Natural killer cell (primary cell): Measurements from ENCODE around the gene JAKMIP3. TPM values are rescaled to one million over a fixed set of nuclear protein-coding genes. Genes with fewer than 3 reads are reported as not detected.
A peak's percentile ranks its signal among the peaks of the same experiment; 100 is the strongest.

ENCODE experiments used
- ATAC-seq, 3 donors: fragments of 150-1000 bp in 2 of 3; fragments of 200-7000 bp in 1 of 3; cut with Tn5 transposase; 1 replicate in 1 of 3; 2 replicates in 2 of 3; pipeline ENCODE4 v1.10.0; 2021; ENCODE audit warnings: mild to moderate bottlenecking in 2 of 3, moderate library complexity in 2 of 3
- DNase-seq, 2 donors: peaks; one replicate each; pipeline versions ENCODE4 v3.0.0 to v3.0.0-alpha.2; 2013 to 2021; ENCODE audit warnings: mixed read lengths in 1 of 2
- H3K27ac ChIP-seq: one replicate; pipeline ENCODE4 v1.5.1; 2013; ENCODE audit warnings: mild to moderate bottlenecking, low read length
- H3K27me3 ChIP-seq: one replicate; pipeline ENCODE4 v1.6.1; 2013; ENCODE audit warnings: low read length; ENCODE audit not compliant: control insufficient read depth, insufficient read depth
- H3K36me3 ChIP-seq: one replicate; pipeline ENCODE4 v1.6.1; 2013; ENCODE audit warnings: low read length; ENCODE audit not compliant: control insufficient read depth, insufficient read depth
- H3K4me1 ChIP-seq: one replicate; pipeline ENCODE4 v1.6.1; 2013; ENCODE audit warnings: low read length; ENCODE audit not compliant: control insufficient read depth, insufficient read depth
- H3K4me3 ChIP-seq: one replicate; pipeline ENCODE4 v1.5.1; 2013; ENCODE audit warnings: low read length
- H3K9me3 ChIP-seq: one replicate; pipeline ENCODE4 v1.6.1; 2013; ENCODE audit warnings: low read length; ENCODE audit not compliant: control insufficient read depth, insufficient read depth
- H3K27ac Mint-ChIP-seq, 2 donors: one replicate each; pipeline ENCODE4 v1.8.0; 2022; ENCODE audit warnings: mild to moderate bottlenecking in 2 of 2, mixed read lengths in 2 of 2, moderate library complexity in 1 of 2
- H3K27me3 Mint-ChIP-seq, 2 donors: one replicate each; pipeline ENCODE4 v1.8.0; 2022; ENCODE audit warnings: low read depth in 2 of 2, mixed read lengths in 2 of 2
- H3K36me3 Mint-ChIP-seq: one replicate; pipeline ENCODE4 v1.8.0; 2022; ENCODE audit warnings: mixed read lengths
- H3K4me1 Mint-ChIP-seq, 2 donors: one replicate each; pipeline ENCODE4 v1.8.0; 2022; ENCODE audit warnings: mixed read lengths in 2 of 2
- H3K4me3 Mint-ChIP-seq: one replicate; pipeline ENCODE4 v1.8.0; 2022; ENCODE audit warnings: mild to moderate bottlenecking, moderate library complexity, mixed read lengths
- H3K9me3 Mint-ChIP-seq, 2 donors: one replicate each; pipeline ENCODE4 v1.8.0; 2022; ENCODE audit warnings: mixed read lengths in 2 of 2
- CTCF ChIP-seq: fragments of 200-600 bp; IDR thresholded peaks from one replicate; pipeline ENCODE4 v1.8.0; 2022; ENCODE audit warnings: antibody characterized with exemption
- WGBS: methylation state at CpG from one replicate; pipeline ENCODE4 v1.1.7; 2013; ENCODE audit warnings: missing lambda C conversion rate; ENCODE audit not compliant: insufficient coverage; 5-methylcytosine and 5-hydroxymethylcytosine counted together
- intact Hi-C: fragments of 100-400 bp; cut with micrococcal nuclease; formaldehyde crosslinking; loops from one replicate; pipeline ENCODE4 v1.14.2; 2022
- total RNA-seq, 4 donors: library from RNA; stranded (reverse); fragments of 120-200 nt in 1 of 4; gene quantifications; one replicate each; pipeline versions ENCODE4 v1.2.3 to v1.2.4, GENCODE V29; 2013 to 2022

The JAKMIP3 gene
- total RNA-seq, 3 donors from 2014 or later (not counting 1 experiment from before 2014, with no cell fraction given): 0.19 to 0.45 (median 0.20) TPM

DNA sequence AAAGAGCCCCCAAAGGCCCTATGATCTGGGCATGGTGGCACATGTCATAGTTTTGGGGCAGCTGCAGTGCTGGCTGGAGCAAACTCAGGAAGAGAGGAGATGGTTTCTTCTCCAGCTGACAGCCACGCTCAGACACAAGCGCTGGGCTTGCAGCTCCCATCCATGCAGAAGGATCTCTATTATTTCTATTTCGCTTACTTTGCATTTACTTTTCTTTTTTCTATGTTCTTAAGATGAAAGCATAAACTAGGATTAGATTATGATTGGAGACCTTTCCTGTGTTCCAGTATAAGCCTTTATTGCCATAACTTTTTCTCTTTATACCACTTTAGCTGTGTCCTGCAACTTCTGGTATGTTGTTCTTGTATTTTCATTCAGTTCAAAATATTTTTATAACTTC, 5.0 kb downstream of the JAKMIP3 start:
- DNase-seq (no peak), ATAC-seq (no peak)
- Mint-ChIP-seq H3K4me3 (no peak overlapping the region), H3K4me1 (peaks cover 3 to 5% of the 10 kb centered on the region in 2 donors), H3K9me3 (no peaks in the 10 kb centered on the region), H3K27ac (no peak overlapping the region), H3K36me3 (no peaks in the 10 kb centered on the region), H3K27me3 (peaks cover 0 to 16% of the 10 kb centered on the region in 2 donors)
- H3K4me3 ChIP-seq: no peak overlapping the region
- no peaks in the 10 kb centered on the region for H3K36me3 ChIP-seq
- WGBS: 50% methylated on average over 2 of the region's 3 CpGs
- no peaks in the 10 kb centered on the region for H3K4me1 ChIP-seq
- no peaks in the 10 kb centered on the region for H3K9me3 ChIP-seq
- TF ChIP-seq CTCF: no peak
- H3K27ac ChIP-seq: no peak overlapping the region
- no peaks in the 10 kb centered on the region for H3K27me3 ChIP-seq
- intact Hi-C loops: no loop called here

DNA sequence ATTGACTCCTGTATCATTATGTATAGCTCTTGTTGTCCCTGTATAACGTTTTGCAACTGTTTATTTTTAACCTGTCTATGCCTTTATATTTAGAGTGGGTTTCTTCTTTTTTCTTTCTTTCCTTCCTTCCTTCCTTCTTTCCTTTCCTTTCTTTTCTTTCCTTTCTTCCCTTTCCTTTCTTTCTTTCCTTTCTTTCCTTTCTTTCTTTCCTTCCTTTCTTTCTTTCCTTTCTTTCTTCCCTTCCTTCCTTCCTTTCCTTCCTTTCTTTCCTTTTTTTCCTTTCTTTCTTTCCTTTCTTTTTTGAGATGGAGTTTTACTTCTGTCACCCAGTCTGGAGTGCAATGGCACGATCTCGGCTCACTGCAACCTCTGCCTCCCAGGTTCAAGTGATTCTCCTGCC, 5.9 kb downstream of the JAKMIP3 start:
- Histone ChIP-seq H3K36me3 (no peaks in the 10 kb centered on the region), H3K4me1 (no peaks in the 10 kb centered on the region), H3K4me3 (no peak overlapping the region), H3K27me3 (no peaks in the 10 kb centered on the region), H3K27ac (no peak overlapping the region), H3K9me3 (no peaks in the 10 kb centered on the region)
- DNase-seq (no peak), ATAC-seq (no peak)
- H3K27me3 Mint-ChIP-seq: peaks cover 4 to 22% of the 10 kb centered on the region in 2 donors
- H3K9me3 Mint-ChIP-seq: no peaks in the 10 kb centered on the region
- H3K36me3 Mint-ChIP-seq: no peaks in the 10 kb centered on the region
- intact Hi-C loops: no loop called here
- no peak overlapping the region for H3K27ac Mint-ChIP-seq
- 100% methylated on average over 2 of the region's 3 CpGs for WGBS
- no peaks in the 10 kb centered on the region for H3K4me1 Mint-ChIP-seq
- no peak overlapping the region for H3K4me3 Mint-ChIP-seq
- no peak for TF ChIP-seq CTCF

DNA sequence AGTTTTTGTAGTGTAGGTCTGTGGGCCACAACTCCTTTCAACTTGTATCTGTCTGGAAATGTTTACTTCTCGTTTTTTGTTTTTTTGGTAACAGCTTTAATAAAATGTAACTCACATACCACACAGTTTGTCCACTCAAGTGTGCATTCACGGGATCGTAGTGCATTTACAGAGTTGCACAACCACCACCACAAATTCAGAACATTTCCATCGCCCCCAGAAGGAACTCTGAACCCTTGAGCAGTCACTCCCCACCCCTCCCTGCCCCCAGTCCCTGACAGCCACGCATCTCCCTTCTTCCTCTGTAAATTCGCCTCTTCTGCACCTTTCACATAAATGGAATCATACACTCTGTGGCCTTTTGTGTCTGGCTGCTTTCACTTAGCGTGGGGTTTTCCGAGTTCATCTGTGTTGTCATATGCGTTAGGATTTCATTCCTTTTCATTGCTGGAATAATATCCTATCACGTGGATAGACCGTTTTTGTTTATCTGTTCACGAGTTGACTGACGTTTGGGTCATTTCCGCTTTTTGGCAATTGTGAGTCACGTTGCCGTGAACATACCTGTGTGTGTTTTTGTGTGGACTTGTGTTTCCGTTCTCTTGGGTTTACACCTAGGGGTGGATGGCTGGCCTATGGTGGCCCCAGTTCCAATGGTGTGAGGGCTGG, 10.3 kb downstream of the JAKMIP3 start:
- H3K36me3 ChIP-seq: no peaks in the 10 kb centered on the region
- H3K36me3 Mint-ChIP-seq: no peaks in the 10 kb centered on the region
- H3K9me3 Mint-ChIP-seq: no peaks in the 10 kb centered on the region
- no peaks in the 10 kb centered on the region for H3K9me3 ChIP-seq
- no peak overlapping the region for H3K4me3 ChIP-seq
- intact Hi-C loops: no loop called here
- no peaks in the 10 kb centered on the region for H3K4me1 Mint-ChIP-seq
- no peak overlapping the region for H3K27ac Mint-ChIP-seq
- no peak overlapping the region for H3K4me3 Mint-ChIP-seq
- H3K27me3 Mint-ChIP-seq: peaks cover 6 to 27% of the 10 kb centered on the region in 2 donors
- no peaks in the 10 kb centered on the region for H3K27me3 ChIP-seq
- H3K4me1 ChIP-seq: no peaks in the 10 kb centered on the region
- no peak for TF ChIP-seq CTCF
- DNase-seq (no peak), ATAC-seq (no peak)
- 79% methylated on average over 17 of the region's 17 CpGs for WGBS
- no peak overlapping the region for H3K27ac ChIP-seq

DNA sequence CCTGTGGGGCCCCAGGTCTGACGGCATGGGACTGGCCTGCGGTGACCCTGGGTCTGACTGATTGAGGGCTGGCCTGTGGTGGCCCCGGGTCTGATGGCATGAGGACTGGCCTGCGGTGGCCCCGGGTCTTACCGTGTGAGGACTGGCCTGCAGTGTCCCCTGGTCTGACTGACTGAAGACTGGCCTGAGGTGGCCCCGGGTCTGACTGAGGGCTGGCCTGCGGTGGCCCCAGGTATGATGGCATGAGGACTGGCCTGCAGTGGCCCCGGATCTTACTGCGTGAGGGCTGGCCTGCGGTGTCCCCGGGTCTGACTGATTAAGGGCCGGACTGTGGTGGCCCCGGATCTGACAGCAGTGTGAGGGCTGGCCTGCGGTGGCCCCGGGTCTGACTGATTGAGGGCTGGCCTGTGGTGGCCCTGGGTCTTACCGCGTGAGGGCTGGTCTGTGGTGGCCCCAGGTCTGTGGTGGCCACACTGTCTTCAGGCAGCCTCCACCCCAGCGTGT, 10.9 kb downstream of the JAKMIP3 start:
- H3K4me1 ChIP-seq: no peaks in the 10 kb centered on the region
- H3K27me3 ChIP-seq: no peaks in the 10 kb centered on the region
- ATAC-seq (peak in 1 of 3 donors; percentile 39), DNase-seq (no peak)
- peaks cover 6 to 27% of the 10 kb centered on the region in 2 donors for H3K27me3 Mint-ChIP-seq
- no peak overlapping the region for H3K27ac Mint-ChIP-seq
- no peaks in the 10 kb centered on the region for H3K36me3 Mint-ChIP-seq
- H3K4me3 Mint-ChIP-seq: no peak overlapping the region
- no peaks in the 10 kb centered on the region for H3K9me3 ChIP-seq
- no peak for TF ChIP-seq CTCF
- WGBS: 88% methylated on average over 19 of the region's 19 CpGs
- no peaks in the 10 kb centered on the region for H3K9me3 Mint-ChIP-seq
- H3K36me3 ChIP-seq: no peaks in the 10 kb centered on the region
- H3K27ac ChIP-seq: no peak overlapping the region
- H3K4me1 Mint-ChIP-seq: no peaks in the 10 kb centered on the region
- H3K4me3 ChIP-seq: no peak overlapping the region
- intact Hi-C loops: no loop called here
